Upper lobe of right lung (tissue), 1 donor: ENCODE data around the gene QSER1. TPM values are rescaled to one million over a fixed set of nuclear protein-coding genes. Genes with fewer than 3 reads are reported as not detected.
A peak's percentile ranks its signal among the peaks of the same experiment; 100 is the strongest.

Experiments
- ATAC-seq: fragments of 200-7000 bp; cut with Tn5 transposase; one replicate; pipeline ENCODE4 v1.9.1; 2020; ENCODE audit warnings: mild to moderate bottlenecking, moderate library complexity
- DNase-seq: peaks from one replicate; pipeline ENCODE4 v3.0.0-alpha.2; 2020
- H3K27ac ChIP-seq: fragments of 200-600 bp; one replicate; pipeline ENCODE4 v1.8.0; 2022
- H3K27me3 ChIP-seq: fragments of 200-600 bp; one replicate; pipeline ENCODE4 v1.8.0; 2022; ENCODE audit warnings: mild to moderate bottlenecking
- H3K36me3 ChIP-seq: fragments of 200-600 bp; one replicate; pipeline ENCODE4 v1.8.0; 2022
- H3K4me1 ChIP-seq: fragments of 200-600 bp; one replicate; pipeline ENCODE4 v1.8.0; 2022
- H3K4me3 ChIP-seq: fragments of 200-600 bp; one replicate; pipeline ENCODE4 v1.8.0; 2022; ENCODE audit warnings: mild to moderate bottlenecking
- H3K9me3 ChIP-seq: fragments of 200-600 bp; one replicate; pipeline ENCODE4 v1.8.0; 2022
- CTCF ChIP-seq: fragments of 200-600 bp; IDR thresholded peaks from one replicate; pipeline ENCODE4 v1.8.0; 2022; ENCODE audit warnings: antibody characterized with exemption
- intact Hi-C: fragments of 100-400 bp; cut with DNase I; formaldehyde crosslinking; loops from one replicate; pipeline ENCODE4 v1.11.0; 2022
- total RNA-seq: library from RNA; stranded (reverse); fragmentation: NEBNext Ultra II Directional; extraction: Animal tissue kit (Norgen Biotek cat#: 25700); gene quantifications from one replicate; pipeline ENCODE4 v1.2.1, GENCODE V29; 2021
- donor health status: DM: no; HTN: yes; CAD: no; lungs with severe emphysema.

The QSER1 gene
- total RNA-seq, 1 donor from 2014 or later = 26.3 TPM

GRCh38 chr11:32891657-32892354 lies 805 bp upstream of the QSER1 start:
- H3K27me3 ChIP-seq = no peaks in the 10 kb centered on the region
- intact Hi-C loops = no loop called here
- DNase-seq (no peak), ATAC-seq (no peak)
- peaks cover 16% of the 10 kb centered on the region for H3K4me1 ChIP-seq
- H3K36me3 ChIP-seq = no peaks in the 10 kb centered on the region
- H3K27ac ChIP-seq = peak overlapping the region; percentile 91
- H3K4me3 ChIP-seq = peak overlapping the region; percentile 86
- no peaks in the 10 kb centered on the region for H3K9me3 ChIP-seq
- TF ChIP-seq CTCF = no peak

GRCh38 chr11:32893093-32893342 lies 407 bp downstream of the QSER1 start:
- peak overlapping the region; percentile 86 for H3K4me3 ChIP-seq
- ATAC-seq (no peak), DNase-seq (no peak)
- no peaks in the 10 kb centered on the region for H3K9me3 ChIP-seq
- intact Hi-C loops = no loop called here
- H3K27me3 ChIP-seq = no peaks in the 10 kb centered on the region
- no peak for TF ChIP-seq CTCF
- peaks cover 16% of the 10 kb centered on the region for H3K4me1 ChIP-seq
- H3K36me3 ChIP-seq = no peaks in the 10 kb centered on the region
- peak overlapping the region; percentile 91 for H3K27ac ChIP-seq

- H3K27ac ChIP-seq = peak overlapping the region; percentile 85
- H3K4me3 ChIP-seq = peak overlapping the region; percentile 86
- no peaks in the 10 kb centered on the region for H3K36me3 ChIP-seq
- intact Hi-C loops = no loop called here
- ATAC-seq (peak; percentile 73), DNase-seq (peak; percentile 82)
- H3K27me3 ChIP-seq = no peaks in the 10 kb centered on the region
- H3K4me1 ChIP-seq = peaks cover 16% of the 10 kb centered on the region
- peak; percentile 41 for TF ChIP-seq CTCF
- no peaks in the 10 kb centered on the region for H3K9me3 ChIP-seq
Observed at GRCh38 chr11:32893343-32894148, 935 bp downstream of the QSER1 start.

- ATAC-seq (peak; percentile 49), DNase-seq (no peak)
- Histone ChIP-seq H3K9me3 (no peaks in the 10 kb centered on the region), H3K36me3 (no peaks in the 10 kb centered on the region), H3K4me3 (peak overlapping the region; percentile 86), H3K27me3 (no peaks in the 10 kb centered on the region), H3K27ac (peak overlapping the region; percentile 85), H3K4me1 (peaks cover 16% of the 10 kb centered on the region)
- TF ChIP-seq CTCF = no peak
- intact Hi-C loops = no loop called here
Observed at GRCh38 chr11:32894149-32894827, 1.7 kb downstream of the QSER1 start.

GRCh38 chr11:32894921-32895320 lies 2.3 kb downstream of the QSER1 start:
- TF ChIP-seq CTCF = no peak
- H3K9me3 ChIP-seq = no peaks in the 10 kb centered on the region
- peak overlapping the region; percentile 86 for H3K4me3 ChIP-seq
- ATAC-seq (no peak), DNase-seq (no peak)
- intact Hi-C loops = no loop called here
- peaks cover 16% of the 10 kb centered on the region for H3K4me1 ChIP-seq
- no peaks in the 10 kb centered on the region for H3K36me3 ChIP-seq
- H3K27ac ChIP-seq = no peak overlapping the region
- H3K27me3 ChIP-seq = no peaks in the 10 kb centered on the region
